Astrocyte of the spinal cord (primary cell): Measurements from ENCODE around the gene TTC32.
A peak's percentile ranks its signal among the peaks of the same experiment; 100 is the strongest.

Source experiments
- DNase-seq: peaks from one replicate; pipeline ENCODE4 v3.0.0; 2011; ENCODE audit warnings: low read depth, low spot score
- H3K4me3 ChIP-seq: 2 replicates; pipeline ENCODE4 v1.5.1; 2011; ENCODE audit warnings: low read depth, mild to moderate bottlenecking, low read length, moderate library complexity
- CTCF ChIP-seq: IDR thresholded peaks from 2 replicates; pipeline ENCODE4 v1.5.1; 2012; ENCODE audit warnings: low read depth, mild to moderate bottlenecking, low read length, inconsistent platforms
- in situ Hi-C: cut with HindIII; loops from 2 replicates; pipeline ENCODE4 v1.10.0; 2017; ENCODE audit warnings: low sequenced_read_pairs

The TTC32 gene

GRCh38 chr2:19854596-19855541 is 46.9 kb downstream of the TTC32 start:
- no peak for DNase-seq
- H3K4me3 ChIP-seq, result no peak overlapping the region
- in situ Hi-C loops, result no loop called here
- no peak for TF ChIP-seq CTCF

- DNase-seq, result no peak
- in situ Hi-C loops, result no loop called here
- peak; percentile 42 for TF ChIP-seq CTCF
- H3K4me3 ChIP-seq, result no peak overlapping the region
Measured at GRCh38 chr2:19851116-19851695, 50.6 kb downstream of the TTC32 start.

GRCh38 chr2:19850056-19851050 is 51.4 kb downstream of the TTC32 start:
- no peak overlapping the region for H3K4me3 ChIP-seq
- no peak for DNase-seq
- in situ Hi-C loops, result no loop called here
- no peak for TF ChIP-seq CTCF

- no peak for DNase-seq
- in situ Hi-C loops, result no loop called here
- no peak for TF ChIP-seq CTCF
- no peak overlapping the region for H3K4me3 ChIP-seq
Measured at GRCh38 chr2:19848952-19849351, 52.8 kb downstream of the TTC32 start.

- DNase-seq, result no peak
- H3K4me3 ChIP-seq, result no peak overlapping the region
- in situ Hi-C loops, result no loop called here
- no peak for TF ChIP-seq CTCF
Measured at GRCh38 chr2:19848029-19848750, 53.6 kb downstream of the TTC32 start.
